CD8-positive, alpha-beta memory T cell (primary cell): Measurements from ENCODE around the gene NME2. TPM values are rescaled to one million over a fixed set of nuclear protein-coding genes. Genes with fewer than 3 reads are reported as not detected.
A peak's percentile ranks its signal among the peaks of the same experiment; 100 is the strongest.
"Not testable (repeated sequence)": the region's sequence is repeated elsewhere in the genome, so short reads cannot be mapped to it uniquely, and the experiment has no call there.

ENCODE experiments used
- CTCF ChIA-PET: fragments of 350-600 bp; sonication (Branson Sonifier 250); formaldehyde crosslinking; loops from one replicate; lab custom pipeline; 2021; ENCODE audit warnings: antibody characterized with exemption; lab: Charles Lee
- POLR2A ChIA-PET: fragments of 350-600 bp; sonication (Branson Sonifier 250); formaldehyde crosslinking; loops from one replicate; lab custom pipeline; 2021; ENCODE audit warnings: antibody characterized with exemption; lab: Charles Lee
- DNase-seq, 5 donors: peaks; one replicate each; pipeline versions ENCODE4 v3.0.0 to v3.0.0-alpha.2; 2020 to 2022; ENCODE audit warnings: mixed read lengths in 1 of 5
- H3K27ac ChIP-seq: one replicate; pipeline ENCODE4 v1.7.0; 2013; ENCODE audit warnings: low read depth, mild to moderate bottlenecking, low read length, moderate library complexity
- H3K27me3 ChIP-seq: 2 replicates; pipeline ENCODE4 v1.7.0; 2013; ENCODE audit warnings: low read length, mild to moderate bottlenecking; ENCODE audit not compliant: insufficient read depth, poor library complexity, severe bottlenecking
- H3K36me3 ChIP-seq: 2 replicates; pipeline ENCODE4 v1.7.0; 2013; ENCODE audit warnings: mild to moderate bottlenecking, low read length, moderate library complexity; ENCODE audit not compliant: insufficient read depth
- H3K4me1 ChIP-seq: 2 replicates; pipeline ENCODE4 v1.7.0; 2013; ENCODE audit warnings: mild to moderate bottlenecking, low read length, moderate library complexity; ENCODE audit not compliant: insufficient read depth
- H3K4me3 ChIP-seq: 2 replicates; pipeline ENCODE4 v1.7.0; 2013; ENCODE audit warnings: mild to moderate bottlenecking, low read length
- H3K9me3 ChIP-seq: 2 replicates; pipeline ENCODE4 v1.7.0; 2013; ENCODE audit warnings: mild to moderate bottlenecking, low read length
- H3K27ac Mint-ChIP-seq, 8 donors: one replicate each; pipeline ENCODE4 v1.8.0; 2020 to 2021; ENCODE audit warnings: mixed read lengths in 8 of 8, mild to moderate bottlenecking in 6 of 8, inconsistent platforms in 3 of 8, moderate library complexity in 3 of 8
- H3K27me3 Mint-ChIP-seq, 2 donors: one replicate each; pipeline ENCODE4 v1.8.0; 2020 to 2021; ENCODE audit warnings: mixed read lengths in 2 of 2, mild to moderate bottlenecking in 1 of 2, moderate library complexity in 1 of 2
- H3K36me3 Mint-ChIP-seq, 3 donors: one replicate each; pipeline ENCODE4 v1.8.0; 2020 to 2021; ENCODE audit warnings: mixed read lengths in 3 of 3, inconsistent platforms in 1 of 3, mild to moderate bottlenecking in 1 of 3
- H3K4me1 Mint-ChIP-seq, 3 donors: one replicate each; pipeline ENCODE4 v1.8.0; 2020 to 2021; ENCODE audit warnings: mixed read lengths in 3 of 3, inconsistent platforms in 1 of 3, mild to moderate bottlenecking in 1 of 3
- H3K4me3 Mint-ChIP-seq, 7 donors: one replicate each; pipeline ENCODE4 v1.8.0; 2020 to 2021; ENCODE audit warnings: mixed read lengths in 7 of 7, mild to moderate bottlenecking in 6 of 7, moderate library complexity in 4 of 7, inconsistent platforms in 2 of 7
- H3K9me3 Mint-ChIP-seq, 5 donors: one replicate each; pipeline ENCODE4 v1.8.0; 2020 to 2022; ENCODE audit warnings: mixed read lengths in 5 of 5, mild to moderate bottlenecking in 3 of 5, moderate library complexity in 2 of 5, inconsistent platforms in 1 of 5
- polyA plus RNA-seq: library from polyadenylated mRNA; unstranded; fragments of 300-500 nt; fragmentation: Illumina TruSeq; gene quantifications from one replicate; pipeline ENCODE4 v1.2.3, GENCODE V29; 2021
- total RNA-seq, 2 experiments: library from RNA; stranded (reverse); gene quantifications; one replicate each; pipeline ENCODE4 v1.2.3, GENCODE V29; 2021

The NME2 gene
- total and polyA plus RNA-seq, 3 experiments from 2014 or later = 286 to 930 (median 926) TPM

GRCh38 chr17:51169340-51169739, 3.1 kb downstream of the NME2 start:
- Mint-ChIP-seq H3K36me3 (peaks cover 0 to 52% (median 12%) of the 10 kb centered on the region in 3 donors), H3K4me1 (peaks cover 14 to 34% (median 25%) of the 10 kb centered on the region in 3 donors), H3K27me3 (no peaks in the 10 kb centered on the region), H3K4me3 (peak overlapping the region in 3 of 7 donors; percentile 34 to 76 (median 74)), H3K9me3 (no peaks in the 10 kb centered on the region), H3K27ac (peak overlapping the region in 5 of 8 donors; percentile 13 to 78 (median 57))
- Histone ChIP-seq H3K9me3 (no peaks in the 10 kb centered on the region), H3K36me3 (peaks cover 14% of the 10 kb centered on the region), H3K27ac (no peak overlapping the region), H3K27me3 (no peaks in the 10 kb centered on the region), H3K4me1 (peaks cover 9% of the 10 kb centered on the region), H3K4me3 (no peak overlapping the region)
- ChIA-PET CTCF (interaction anchor here (0.7 to 1.9 kb wide), 3 partner anchors 12 to 173 kb away, joined by 3 to 9 read pairs (median 3); partner anchors contain the start of gene NME1), POLR2A (no interaction called here)
- no peak for DNase-seq

- H3K4me3 ChIP-seq = no peak overlapping the region
- CTCF ChIA-PET = interaction anchor here (1.9 kb wide), 1 partner anchor 18 kb away, joined by 9 read pairs; the partner anchor contains the start of gene NME1
- peaks cover 14% of the 10 kb centered on the region for H3K36me3 ChIP-seq
- H3K27ac ChIP-seq = no peak overlapping the region
- Mint-ChIP-seq H3K4me1 (peaks cover 9 to 24% (median 16%) of the 10 kb centered on the region in 3 donors), H3K27ac (peak overlapping the region in 2 of 8 donors; percentile 26 to 47), H3K9me3 (no peaks in the 10 kb centered on the region), H3K27me3 (no peaks in the 10 kb centered on the region), H3K4me3 (peak overlapping the region in 1 of 7 donors; percentile 37), H3K36me3 (peaks cover 0 to 51% (median 11%) of the 10 kb centered on the region in 3 donors)
- DNase-seq = no peak
- H3K4me1 ChIP-seq = peaks cover 7% of the 10 kb centered on the region
- H3K27me3 ChIP-seq = no peaks in the 10 kb centered on the region
- no peaks in the 10 kb centered on the region for H3K9me3 ChIP-seq
- POLR2A ChIA-PET = no interaction called here
These were observed 4.5 kb downstream of the NME2 start for GRCh38 chr17:51170736-51171135.

- H3K27ac ChIP-seq, H3K27me3 Mint-ChIP-seq, DNase-seq, H3K4me1 ChIP-seq, H3K27me3 ChIP-seq, POLR2A ChIA-PET, H3K4me3 Mint-ChIP-seq, H3K4me3 ChIP-seq, H3K9me3 ChIP-seq, H3K9me3 Mint-ChIP-seq: not testable (repeated sequence)
- peaks cover 14% of the 10 kb centered on the region for H3K36me3 ChIP-seq
- Mint-ChIP-seq H3K27ac (peak overlapping the region in 1 of 8 donors; percentile 37), H3K4me1 (peaks cover 6 to 20% (median 12%) of the 10 kb centered on the region in 3 donors), H3K36me3 (peaks cover 0 to 51% (median 10%) of the 10 kb centered on the region in 3 donors)
- CTCF ChIA-PET = interaction anchor here (1.4 to 1.7 kb wide), 2 partner anchors 19 to 111 kb away, joined by 3 to 6 read pairs; partner anchors contain the start of gene NME1
These were observed 5.8 kb downstream of the NME2 start for GRCh38 chr17:51172030-51172429.

- Mint-ChIP-seq H3K4me1 (peaks cover 0 to 2% (median 0%) of the 10 kb centered on the region in 3 donors), H3K27me3 (no peaks in the 10 kb centered on the region), H3K4me3 (no peak overlapping the region), H3K36me3 (peaks cover 0 to 55% (median 2%) of the 10 kb centered on the region in 3 donors), H3K27ac (peak overlapping the region in 3 of 8 donors; percentile 24 to 68 (median 51)), H3K9me3 (no peaks in the 10 kb centered on the region)
- H3K36me3 ChIP-seq = no peaks in the 10 kb centered on the region
- no peak overlapping the region for H3K27ac ChIP-seq
- H3K9me3 ChIP-seq = no peaks in the 10 kb centered on the region
- no peak overlapping the region for H3K4me3 ChIP-seq
- H3K27me3 ChIP-seq = no peaks in the 10 kb centered on the region
- POLR2A ChIA-PET = no interaction called here
- DNase-seq = no peak
- CTCF ChIA-PET = no interaction called here
- H3K4me1 ChIP-seq = no peaks in the 10 kb centered on the region
These were observed 14.3 kb downstream of the NME2 start for GRCh38 chr17:51180486-51180885.

GRCh38 chr17:51184124-51184523, 17.9 kb downstream of the NME2 start:
- Mint-ChIP-seq H3K27me3 (no peaks in the 10 kb centered on the region), H3K36me3 (peaks cover 0 to 70% (median 8%) of the 10 kb centered on the region in 3 donors), H3K4me3 (no peak overlapping the region), H3K9me3 (no peaks in the 10 kb centered on the region), H3K27ac (peak overlapping the region in 3 of 8 donors; percentile 18 to 65 (median 47)), H3K4me1 (peaks cover 0 to 4% (median 0%) of the 10 kb centered on the region in 3 donors)
- Histone ChIP-seq H3K4me1 (no peaks in the 10 kb centered on the region), H3K36me3 (no peaks in the 10 kb centered on the region), H3K9me3 (no peaks in the 10 kb centered on the region), H3K4me3 (no peak overlapping the region), H3K27me3 (no peaks in the 10 kb centered on the region), H3K27ac (no peak overlapping the region)
- no peak for DNase-seq
- ChIA-PET CTCF (no interaction called here), POLR2A (no interaction called here)

- H3K9me3 ChIP-seq = no peaks in the 10 kb centered on the region
- no peaks in the 10 kb centered on the region for H3K36me3 ChIP-seq
- H3K27me3 Mint-ChIP-seq = no peaks in the 10 kb centered on the region
- ChIA-PET CTCF (no interaction called here), POLR2A (no interaction called here)
- no peaks in the 10 kb centered on the region for H3K9me3 Mint-ChIP-seq
- no peak overlapping the region for H3K27ac ChIP-seq
- peaks cover 0 to 4% (median 0%) of the 10 kb centered on the region in 3 donors for H3K4me1 Mint-ChIP-seq
- no peak overlapping the region for H3K4me3 Mint-ChIP-seq
- no peaks in the 10 kb centered on the region for H3K27me3 ChIP-seq
- no peak for DNase-seq
- no peaks in the 10 kb centered on the region for H3K4me1 ChIP-seq
- H3K27ac Mint-ChIP-seq = peak overlapping the region in 4 of 8 donors; percentile 42 to 89 (median 72)
- H3K4me3 ChIP-seq = no peak overlapping the region
- H3K36me3 Mint-ChIP-seq = peaks cover 0 to 73% (median 10%) of the 10 kb centered on the region in 3 donors
These were observed 19.6 kb downstream of the NME2 start for GRCh38 chr17:51185763-51186332.

GRCh38 chr17:51188271-51188833, 22.1 kb downstream of the NME2 start:
- ChIA-PET CTCF (no interaction called here), POLR2A (no interaction called here)
- peaks cover 0 to 75% (median 15%) of the 10 kb centered on the region in 3 donors for H3K36me3 Mint-ChIP-seq
- no peak overlapping the region for H3K27ac ChIP-seq
- peaks cover 15% of the 10 kb centered on the region for H3K36me3 ChIP-seq
- no peak overlapping the region for H3K4me3 Mint-ChIP-seq
- H3K4me1 ChIP-seq = no peaks in the 10 kb centered on the region
- H3K27me3 ChIP-seq = no peaks in the 10 kb centered on the region
- no peak overlapping the region for H3K4me3 ChIP-seq
- H3K27ac Mint-ChIP-seq = peak overlapping the region in 1 of 8 donors; percentile 81
- no peaks in the 10 kb centered on the region for H3K27me3 Mint-ChIP-seq
- DNase-seq = no peak
- H3K4me1 Mint-ChIP-seq = peaks cover 0 to 4% (median 0%) of the 10 kb centered on the region in 3 donors
- H3K9me3 Mint-ChIP-seq = no peaks in the 10 kb centered on the region
- no peaks in the 10 kb centered on the region for H3K9me3 ChIP-seq

- no peak overlapping the region for H3K27ac ChIP-seq
- no peak for DNase-seq
- peaks cover 23% of the 10 kb centered on the region for H3K36me3 ChIP-seq
- Mint-ChIP-seq H3K27ac (peak overlapping the region in 3 of 8 donors; percentile 32 to 82 (median 67)), H3K4me1 (peaks cover 0 to 4% (median 0%) of the 10 kb centered on the region in 3 donors), H3K36me3 (peaks cover 0 to 76% (median 18%) of the 10 kb centered on the region in 3 donors), H3K27me3 (no peaks in the 10 kb centered on the region), H3K9me3 (no peaks in the 10 kb centered on the region), H3K4me3 (no peak overlapping the region)
- H3K9me3 ChIP-seq = no peaks in the 10 kb centered on the region
- POLR2A ChIA-PET = no interaction called here
- no peaks in the 10 kb centered on the region for H3K4me1 ChIP-seq
- CTCF ChIA-PET = no interaction called here
- H3K4me3 ChIP-seq = no peak overlapping the region
- H3K27me3 ChIP-seq = no peaks in the 10 kb centered on the region
These were observed 23.0 kb downstream of the NME2 start for GRCh38 chr17:51189162-51189561.
